Body of pancreas (tissue), 4 donors: ENCODE measurements around the gene SLC2A8.

Experiments
- POLR2A ChIP-seq, 3 donors: fragments of 450-650 bp; IDR thresholded peaks; one replicate each; pipeline ENCODE4 v1.6.1; 2016; ENCODE audit warnings: antibody characterized with exemption in 3 of 3, mild to moderate bottlenecking in 2 of 3
- TF ChIP-seq, protein P1 (sequence below), 7 experiments: fragments of 450-650 bp in 4 of 7; fragments of 200-600 bp in 3 of 7; sonication (generic) in 3 of 7; IDR thresholded peaks; one replicate each; pipeline ENCODE4 v1.5.1; 2016 to 2019; ENCODE audit warnings: antibody characterized with exemption in 7 of 7

GRCh38 chr9:127444921-127445850 is 48.2 kb downstream of the SLC2A8 start:
- TF ChIP-seq, protein P1, sequence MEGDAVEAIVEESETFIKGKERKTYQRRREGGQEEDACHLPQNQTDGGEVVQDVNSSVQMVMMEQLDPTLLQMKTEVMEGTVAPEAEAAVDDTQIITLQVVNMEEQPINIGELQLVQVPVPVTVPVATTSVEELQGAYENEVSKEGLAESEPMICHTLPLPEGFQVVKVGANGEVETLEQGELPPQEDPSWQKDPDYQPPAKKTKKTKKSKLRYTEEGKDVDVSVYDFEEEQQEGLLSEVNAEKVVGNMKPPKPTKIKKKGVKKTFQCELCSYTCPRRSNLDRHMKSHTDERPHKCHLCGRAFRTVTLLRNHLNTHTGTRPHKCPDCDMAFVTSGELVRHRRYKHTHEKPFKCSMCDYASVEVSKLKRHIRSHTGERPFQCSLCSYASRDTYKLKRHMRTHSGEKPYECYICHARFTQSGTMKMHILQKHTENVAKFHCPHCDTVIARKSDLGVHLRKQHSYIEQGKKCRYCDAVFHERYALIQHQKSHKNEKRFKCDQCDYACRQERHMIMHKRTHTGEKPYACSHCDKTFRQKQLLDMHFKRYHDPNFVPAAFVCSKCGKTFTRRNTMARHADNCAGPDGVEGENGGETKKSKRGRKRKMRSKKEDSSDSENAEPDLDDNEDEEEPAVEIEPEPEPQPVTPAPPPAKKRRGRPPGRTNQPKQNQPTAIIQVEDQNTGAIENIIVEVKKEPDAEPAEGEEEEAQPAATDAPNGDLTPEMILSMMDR (IDR thresholded peaks at IDR 0.05): no peak
- TF ChIP-seq POLR2A (IDR thresholded peaks at IDR 0.05): no peak
